Muscle of back (tissue), 11 donors: ENCODE data around the gene SLC39A9. TPM values are rescaled to one million over a fixed set of nuclear protein-coding genes. Genes with fewer than 3 reads are reported as not detected.
A peak's percentile ranks its signal among the peaks of the same experiment; 100 is the strongest.
"Not testable (repeated sequence)": the region's sequence is repeated elsewhere in the genome, so short reads cannot be mapped to it uniquely, and the experiment has no call there.

Experiments
- DNase-seq, 3 donors: peaks; one replicate each; pipeline versions ENCODE4 v3.0.0 to v3.0.0-alpha.2; 2013
- polyA plus RNA-seq, 10 donors: library from polyadenylated mRNA; unstranded; fragments of 120-200 nt; gene quantifications; one replicate each; pipeline ENCODE4 v1.2.1, GENCODE V29; 2013; ENCODE audit not compliant: insufficient read length in 10 of 10

The SLC39A9 gene
- polyA plus RNA-seq, 10 donors, result 26.9 to 39.2 (median 31.8) TPM

DNA sequence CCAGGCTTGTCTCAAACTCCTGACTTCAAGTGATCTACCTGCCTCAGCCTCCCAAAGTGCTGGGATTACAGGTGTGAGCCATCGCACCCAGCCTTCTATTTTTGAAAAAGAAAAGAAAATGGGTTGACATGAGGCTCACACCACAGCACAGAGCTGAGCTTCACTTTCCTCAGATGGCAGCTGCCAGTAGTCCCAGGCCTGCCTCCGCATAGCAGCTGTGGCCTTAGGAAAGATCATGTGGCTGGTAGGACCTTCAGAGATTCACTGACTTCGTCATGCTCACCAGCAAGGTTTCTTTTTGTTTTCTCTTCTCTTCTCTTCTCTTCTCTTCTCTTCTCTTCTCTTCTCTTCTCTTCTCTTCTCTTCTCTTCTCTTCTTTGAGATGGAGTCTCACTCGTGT, 99.8 kb downstream of the SLC39A9 start:
- not testable (repeated sequence) for DNase-seq

GRCh38 chr14:69499436-69499835, 100.9 kb downstream of the SLC39A9 start:
- no peak for DNase-seq

- DNase-seq, result no peak
Measured at GRCh38 chr14:69500096-69500495, 101.6 kb downstream of the SLC39A9 start.

DNA sequence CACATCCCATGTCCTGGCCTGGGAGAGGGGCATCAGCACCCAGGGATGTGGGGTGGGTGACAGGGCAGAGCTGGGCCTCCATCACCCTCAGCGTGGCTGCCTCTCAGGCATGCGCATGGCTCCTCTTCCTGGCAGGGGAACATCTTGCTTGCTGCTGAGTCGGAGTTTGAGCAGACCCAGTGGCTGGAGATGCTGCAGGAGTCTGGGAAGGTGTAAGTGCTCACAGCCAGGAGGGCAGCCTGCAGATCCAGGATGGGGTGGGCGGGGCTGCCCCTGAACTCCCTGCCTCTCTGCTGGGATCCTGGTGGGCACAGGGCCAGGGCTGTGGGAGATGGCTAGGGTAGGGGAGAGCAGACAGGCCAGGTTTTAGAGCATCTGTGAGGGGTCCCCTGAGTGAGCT, 102.2 kb downstream of the SLC39A9 start:
- DNase-seq, result no peak

- DNase-seq, result peak; percentile 60 to 76 (median 60)
Measured at GRCh38 chr14:69501423-69501838, 102.9 kb downstream of the SLC39A9 start.

DNA sequence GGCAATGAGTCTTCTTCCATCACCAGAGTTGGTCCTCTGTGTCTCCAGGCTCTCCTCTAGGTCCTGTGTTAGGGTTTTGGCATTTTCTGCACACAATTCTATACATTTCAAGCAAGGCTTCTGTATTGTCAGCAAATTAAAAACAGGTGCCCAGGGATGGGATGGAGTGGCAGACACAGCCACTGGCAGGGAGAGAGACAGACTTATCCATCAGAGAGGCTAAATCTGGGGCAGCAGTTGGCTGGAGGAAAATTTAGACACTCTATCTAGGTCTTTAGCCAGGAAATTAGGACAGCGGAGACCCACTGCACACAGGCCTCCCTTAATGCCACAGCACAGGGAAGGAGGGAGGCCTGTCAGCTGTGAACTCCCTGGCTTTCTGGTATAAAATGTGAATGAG, 106.3 kb downstream of the SLC39A9 start:
- DNase-seq, result no peak

GRCh38 chr14:69505338-69506240, 107.1 kb downstream of the SLC39A9 start:
- no peak for DNase-seq

DNA sequence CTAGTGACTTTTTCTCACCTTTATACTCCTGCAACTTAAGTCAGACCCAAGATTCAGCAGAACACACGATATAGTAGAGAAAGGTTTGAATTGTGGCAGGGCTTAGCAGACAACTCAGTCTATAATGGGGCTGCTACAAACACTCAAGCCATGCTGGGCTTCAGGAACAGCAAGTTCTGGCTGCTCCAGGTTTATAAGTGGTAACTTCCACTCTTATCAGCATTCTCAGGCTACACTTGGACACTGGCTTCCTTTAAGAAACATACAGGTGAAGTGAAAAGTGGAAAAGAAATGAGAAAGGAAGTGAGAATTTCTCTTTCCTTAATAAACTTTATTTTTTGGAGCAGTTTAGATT, 107.7 kb downstream of the SLC39A9 start:
- DNase-seq, result no peak

Other genes starting within 250 kb of the SLC39A9 start
- 10 to 100 TPM; 35.6 to 47.0 (median 39.6) TPM for gene DCAF5, start 245.6 kb upstream of the SLC39A9 start, polyA plus RNA-seq
- gene EXD2, start 207.2 kb upstream of the SLC39A9 start, polyA plus RNA-seq, result 10 to 100 TPM; 12.6 to 20.6 (median 15.9) TPM
- gene GALNT16, start 138.5 kb upstream of the SLC39A9 start, polyA plus RNA-seq, result 10 to 100 TPM; 20.6 to 45.8 (median 29.4) TPM
- gene ERH, start 393 bp upstream of the SLC39A9 start, polyA plus RNA-seq, result 100 to 1,000 TPM; 153 to 216 (median 165) TPM
- gene PLEKHD1, start 86.0 kb downstream of the SLC39A9 start, polyA plus RNA-seq, result 1 to 10 TPM in 1 of 10 donors, under 1 TPM in 9; 0.36 to 1.2 (median 0.60) TPM
- under 1 TPM in 2 of 10 donors, not detected in 8; 0.04 to 0.06 TPM for gene CCDC177, start 176.2 kb downstream of the SLC39A9 start, polyA plus RNA-seq
- gene SUSD6, start 212.9 kb downstream of the SLC39A9 start, polyA plus RNA-seq, result 10 to 100 TPM; 15.2 to 20.8 (median 18.3) TPM